GM19324 (cell line): ENCODE results near the gene STAP1.

Source experiments
- ATAC-seq: cut with Tn5 transposase; IDR thresholded peaks from one replicate; pipeline ENCODE4 v1.9.1; 2021; ENCODE audit warnings: mild to moderate bottlenecking, moderate library complexity; ENCODE audit not compliant: unreplicated experiment, low FRiP score

STAP1 gene

DNA sequence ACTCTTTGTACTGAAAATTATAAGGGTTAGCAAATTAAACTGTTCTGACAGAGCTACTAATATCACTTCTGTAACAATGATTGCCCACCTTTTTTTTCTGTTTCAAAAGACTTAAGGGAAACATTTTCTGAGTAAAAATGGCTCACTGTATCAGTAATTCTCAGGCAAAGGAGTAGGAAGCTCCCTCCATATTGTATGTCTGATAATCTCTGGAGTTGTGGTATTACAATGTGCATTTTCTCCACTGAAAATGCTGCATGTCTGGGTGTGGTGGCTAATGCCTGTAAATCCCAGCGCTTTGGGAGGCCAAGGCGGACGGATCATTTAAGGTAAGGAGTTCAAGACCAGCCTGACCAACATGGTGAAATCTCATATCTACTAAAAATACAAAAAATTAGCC is 4.4 kb upstream of the STAP1 start:
- ATAC-seq, result no peak

DNA sequence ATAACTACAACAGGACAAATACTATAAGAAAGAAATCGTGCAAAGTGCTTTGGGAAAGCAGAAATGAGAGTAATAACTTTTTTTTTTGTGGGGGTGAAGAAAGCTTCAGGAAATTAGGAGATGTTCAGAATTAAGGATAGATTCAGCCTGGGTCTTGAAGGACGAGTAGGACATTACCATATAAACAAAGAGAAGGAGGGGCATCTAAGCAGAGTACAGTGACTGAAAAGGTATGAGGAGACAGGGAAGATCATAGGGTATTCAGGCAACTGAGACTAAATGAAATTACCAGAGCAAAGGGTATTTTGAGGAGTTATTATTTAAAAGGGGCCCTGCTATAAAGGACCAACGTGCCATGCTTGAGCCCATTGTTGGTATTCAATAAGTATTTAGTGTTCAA is 3.1 kb upstream of the STAP1 start:
- no peak for ATAC-seq

DNA sequence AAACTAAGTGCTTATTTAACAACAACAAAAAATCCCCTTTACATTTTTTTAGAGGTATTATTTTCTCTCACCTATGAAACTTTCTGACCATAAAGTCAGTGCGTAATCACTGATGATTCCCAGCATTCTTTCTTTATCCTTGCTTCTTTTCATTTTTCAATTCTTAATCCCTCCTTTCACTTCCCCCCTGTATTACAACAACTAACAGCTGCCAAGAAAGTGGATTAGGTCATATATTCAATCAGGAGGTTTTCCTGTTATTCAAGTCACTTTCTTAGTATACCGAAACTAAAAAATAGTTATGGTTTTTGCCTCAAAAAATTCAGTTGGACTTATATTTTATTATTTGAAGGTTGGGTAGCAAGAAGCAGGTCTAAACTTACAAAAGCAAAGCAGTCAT is 2.1 kb upstream of the STAP1 start:
- ATAC-seq, result no peak

GRCh38 chr4:67565284-67565683 is 6.8 kb downstream of the STAP1 start:
- ATAC-seq, result no peak

- no peak for ATAC-seq
Observed at GRCh38 chr4:67566335-67566734, 7.8 kb downstream of the STAP1 start.

- no peak for ATAC-seq
Observed at GRCh38 chr4:67568820-67569219, 10.3 kb downstream of the STAP1 start.

- no peak for ATAC-seq
Observed at GRCh38 chr4:67570537-67570936, 12.0 kb downstream of the STAP1 start.

- no peak for ATAC-seq
Observed at GRCh38 chr4:67571975-67572374, 13.4 kb downstream of the STAP1 start.

GRCh38 chr4:67573193-67573592 is 14.7 kb downstream of the STAP1 start:
- ATAC-seq, result no peak

DNA sequence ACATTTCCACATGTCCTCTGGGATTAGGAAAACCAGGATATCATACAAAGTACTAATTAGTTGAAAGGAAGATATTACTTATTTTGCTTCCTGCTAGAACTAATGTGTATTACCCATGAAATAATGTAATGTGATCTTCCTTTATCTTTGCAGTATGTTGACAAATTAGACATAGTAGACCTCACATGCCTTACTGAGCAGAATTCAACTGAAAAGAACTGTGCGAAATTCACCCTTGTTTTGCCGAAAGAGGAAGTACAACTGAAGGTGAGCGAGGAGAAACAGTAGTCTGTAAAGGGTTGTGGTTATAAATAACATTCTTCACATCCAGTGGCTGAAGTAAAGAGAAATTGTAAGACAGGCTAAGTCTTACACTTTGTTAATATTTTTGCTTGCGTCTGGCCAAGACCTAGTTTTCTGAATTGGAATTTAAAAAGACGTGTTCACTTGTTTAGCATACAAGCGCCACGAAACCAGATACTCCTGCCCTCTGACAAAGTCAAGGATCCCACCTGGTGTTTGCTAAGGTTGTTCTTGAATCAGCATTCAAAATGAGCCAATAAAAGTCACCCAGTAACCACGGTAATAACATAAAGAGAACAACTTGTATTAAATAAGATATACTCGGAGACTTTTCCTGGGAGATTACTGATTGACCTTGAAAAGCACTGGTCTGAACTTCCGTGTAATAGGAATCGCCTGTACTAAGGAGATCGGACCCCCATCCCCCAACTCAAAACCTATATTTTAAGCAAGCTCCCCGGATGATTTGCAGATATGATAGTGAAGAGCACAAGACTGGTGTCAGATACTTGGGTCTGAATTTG is 16.9 kb downstream of the STAP1 start:
- ATAC-seq, result peak; percentile 95

GRCh38 chr4:67576059-67576466 is 17.5 kb downstream of the STAP1 start:
- no peak for ATAC-seq

DNA sequence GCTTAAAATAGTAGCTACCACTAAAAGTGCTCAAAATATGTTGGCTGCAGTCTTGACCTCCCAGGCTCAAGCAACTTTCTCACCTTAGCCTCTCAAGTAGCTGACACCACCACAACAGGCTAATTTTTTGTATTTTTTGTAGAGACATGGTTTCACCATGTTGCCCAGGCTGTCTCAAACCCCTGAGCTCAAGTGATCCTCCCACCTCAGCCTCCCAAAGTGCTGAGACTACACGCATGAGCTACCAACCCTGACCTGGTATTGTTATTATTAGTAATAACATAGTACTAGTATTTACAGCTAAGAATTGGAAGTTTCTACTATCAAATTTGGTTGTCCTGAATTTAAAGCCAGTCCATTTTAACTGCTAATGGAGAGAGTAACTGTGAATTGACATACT is 18.0 kb downstream of the STAP1 start:
- no peak for ATAC-seq

- no peak for ATAC-seq
Observed at GRCh38 chr4:67580577-67580976, 22.1 kb downstream of the STAP1 start.

DNA sequence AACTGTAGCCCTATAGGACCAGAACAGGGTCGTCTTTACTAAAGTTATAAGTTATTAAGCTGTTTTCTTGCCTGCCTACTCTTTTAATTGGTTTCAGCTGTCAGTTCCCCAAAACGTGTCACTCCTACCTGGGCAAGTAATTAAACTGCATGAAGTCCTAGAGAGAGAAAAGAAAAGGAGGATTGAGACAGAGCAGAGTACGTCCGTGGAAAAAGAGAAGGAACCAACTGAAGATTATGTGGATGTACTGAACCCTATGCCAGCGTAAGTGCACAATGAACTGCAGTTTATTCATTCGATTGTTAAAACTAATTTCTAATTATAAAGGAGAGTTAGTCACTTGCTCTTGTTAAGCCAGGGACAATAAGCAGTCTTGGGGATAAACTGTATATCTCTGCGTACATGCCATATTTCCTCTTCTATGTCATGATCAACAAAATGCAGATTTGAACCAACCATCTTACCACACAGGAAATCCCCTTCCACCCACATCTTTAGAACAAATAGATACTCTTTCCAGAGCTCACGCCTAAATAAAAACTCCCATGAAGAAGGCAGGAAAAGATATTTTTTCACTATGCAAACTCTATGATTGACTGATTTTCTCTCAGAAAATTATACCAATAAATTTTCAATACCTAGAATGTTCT is 22.8 kb downstream of the STAP1 start:
- no peak for ATAC-seq

- ATAC-seq, result no peak
Observed at GRCh38 chr4:67581913-67582312, 23.4 kb downstream of the STAP1 start.

GRCh38 chr4:67584496-67584895 is 26.0 kb downstream of the STAP1 start:
- ATAC-seq, result no peak

- ATAC-seq, result no peak
Observed at GRCh38 chr4:67587156-67587555, 28.6 kb downstream of the STAP1 start.

GRCh38 chr4:67593741-67594175 is 35.2 kb downstream of the STAP1 start:
- ATAC-seq, result no peak

DNA sequence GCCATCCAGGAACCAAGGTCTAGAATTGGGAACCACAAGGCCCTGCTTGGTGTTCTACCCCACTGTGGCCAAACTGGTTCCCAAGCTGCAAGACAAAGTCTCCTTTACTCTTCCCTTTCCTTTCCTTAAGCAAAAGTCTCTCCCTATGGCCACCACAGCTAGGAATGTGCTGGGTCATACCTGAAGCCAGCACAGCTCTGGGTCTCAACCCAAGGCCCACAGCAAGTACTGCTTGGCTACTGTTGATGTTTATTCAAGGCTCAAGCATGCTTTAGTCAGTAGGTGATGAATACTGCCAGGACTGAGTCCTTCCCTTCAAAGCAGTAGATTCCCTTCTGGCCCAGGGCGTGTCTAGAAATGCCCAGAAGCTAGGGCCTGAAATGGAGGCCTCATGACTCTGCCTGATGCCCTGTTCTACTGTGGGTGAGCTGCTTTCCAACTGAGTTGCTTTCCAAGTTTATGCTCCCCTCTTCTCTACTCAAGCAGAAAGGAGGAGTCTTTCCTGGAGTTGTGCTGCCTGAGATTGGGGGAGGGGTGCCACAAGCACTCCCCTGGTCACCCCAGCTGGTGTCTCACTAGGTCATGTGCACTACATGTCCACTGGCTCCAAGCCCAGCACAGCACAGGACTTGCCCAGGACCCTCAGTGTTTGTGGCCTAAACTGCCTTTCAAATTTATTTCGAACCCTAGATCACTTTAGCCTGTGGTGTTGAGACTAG is 44.9 kb downstream of the STAP1 start:
- no peak for ATAC-seq

DNA sequence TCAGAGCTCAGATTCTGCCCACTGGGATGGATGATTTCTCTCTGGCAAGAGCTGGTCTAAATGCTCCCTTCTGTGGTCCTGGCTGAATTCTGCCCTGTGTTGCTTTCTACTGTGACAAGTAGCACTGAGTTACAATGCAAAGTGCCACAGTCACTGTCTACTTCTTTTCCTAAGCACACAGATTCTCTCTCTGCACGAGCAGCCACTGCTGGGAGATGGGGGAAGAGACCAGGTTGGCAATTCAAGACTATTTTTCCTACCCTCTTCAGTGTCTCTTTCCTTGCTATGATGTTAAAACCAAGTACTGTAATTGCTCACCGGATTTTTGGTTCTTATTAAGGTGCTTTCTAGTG is 45.5 kb downstream of the STAP1 start:
- no peak for ATAC-seq

- no peak for ATAC-seq
Observed at GRCh38 chr4:67604749-67605148, 46.2 kb downstream of the STAP1 start.

DNA sequence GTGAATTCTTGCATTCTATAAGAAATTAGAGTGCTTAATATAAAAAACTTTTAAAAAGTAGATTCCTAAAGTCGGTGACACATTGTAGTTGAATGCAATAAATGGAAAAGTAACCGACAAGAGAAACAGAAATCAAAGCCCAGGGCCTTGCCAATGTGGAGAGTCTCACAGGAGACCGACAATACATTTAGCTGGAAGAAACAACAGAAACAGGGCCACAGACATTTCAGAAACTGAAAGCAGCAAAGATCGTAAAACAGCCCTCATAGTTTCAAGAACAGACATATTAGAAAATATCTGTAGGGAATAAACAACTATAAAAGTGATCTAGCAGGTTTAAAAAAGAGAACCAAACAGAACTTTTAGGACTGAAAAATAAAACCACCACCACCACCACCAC is 49.5 kb downstream of the STAP1 start:
- no peak for ATAC-seq
